ENCODE data around the gene SYNPO2.

- TF ChIP-seq CTCF (IDR thresholded peaks at IDR 0.05 in 2 of 3, conservative IDR thresholded peaks at IDR 0.05 in 1 of 3; ENCODE audit: borderline replicate concordance in 1 of 3, insufficient read depth in 1 of 3, low read depth in 2 of 3, low read length in 2 of 3) (no peak), POLR2A (IDR thresholded peaks at IDR 0.05; ENCODE audit: borderline replicate concordance, extremely low read depth, insufficient read depth, insufficient read length) (no peak), RAD21 (IDR thresholded peaks at IDR 0.05; ENCODE audit: low read depth) (no peak), ZNF274 (IDR thresholded peaks at IDR 0.05; ENCODE audit: low read depth, low read length) (no peak), ZFX (IDR thresholded peaks at IDR 0.05) (no peak), CEBPB (IDR thresholded peaks at IDR 0.05; ENCODE audit: low read depth) (no peak), CBX3 (IDR thresholded peaks at IDR 0.05; ENCODE audit: low read depth) (no peak)
Measured at GRCh38 chr4:119099227-119099810, 210.7 kb downstream of the SYNPO2 start.
